ENCODE results near the gene INTS2. TPM values are rescaled to one million over a fixed set of nuclear protein-coding genes. Genes with fewer than 3 reads are reported as not detected.
"Not testable (repeated sequence)": the region's sequence is repeated elsewhere in the genome, so short reads cannot be mapped to it uniquely, and the experiment has no call there.

The INTS2 gene
- total RNA-seq, 1 experiment from 2014 or later, result 26.3 TPM

GRCh38 chr17:61903251-61903650 is 24.5 kb downstream of the INTS2 start:
- peaks cover 54% of the 10 kb centered on the region for H3K36me3 ChIP-seq (ENCODE audit: insufficient read depth, low read length, poor library complexity, severe bottlenecking)
- DNase-seq (ENCODE audit: low spot score), result no peak

DNA sequence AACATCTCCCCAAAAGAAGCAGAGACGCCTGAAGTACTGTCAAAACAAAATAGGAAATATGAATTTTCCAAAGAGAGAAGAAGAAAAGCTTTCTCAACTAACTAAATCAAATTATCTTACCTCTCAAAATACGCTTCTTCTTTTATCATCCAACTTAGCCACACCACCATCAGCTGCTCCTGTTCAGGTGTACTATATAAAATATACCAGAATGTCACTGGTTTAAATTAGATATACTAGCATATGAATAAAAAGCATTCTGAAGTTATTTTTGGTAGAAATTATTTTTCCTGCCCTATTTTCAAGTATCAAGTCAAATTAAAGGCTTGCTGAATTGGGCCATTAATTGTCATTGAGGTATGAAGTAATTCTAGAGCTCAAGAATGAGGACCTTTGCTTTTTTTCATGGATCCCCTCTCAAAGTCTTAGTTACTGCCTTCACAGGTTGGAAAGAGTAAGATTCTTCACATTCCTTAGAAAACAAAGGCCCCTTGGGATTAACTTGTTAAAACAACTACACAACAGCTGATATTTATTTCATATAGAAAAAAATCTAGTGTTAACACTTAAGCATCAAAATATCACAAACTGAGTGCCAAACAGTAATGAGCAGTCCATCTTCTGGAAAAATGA is 30.1 kb downstream of the INTS2 start:
- no peaks in the 10 kb centered on the region for H3K4me1 ChIP-seq (ENCODE audit: insufficient read depth, low read length, poor library complexity, severe bottlenecking)
- ChIA-PET CTCF (no interaction called here), POLR2A (ENCODE audit: low non-redundant PET) (no interaction called here)
- H3K36me3 ChIP-seq (ENCODE audit: insufficient read depth, low read length, poor library complexity, severe bottlenecking), result peaks cover 46% of the 10 kb centered on the region
- H3K27ac ChIP-seq (ENCODE audit: low read depth, low read length, poor library complexity, severe bottlenecking), result no peak overlapping the region
- intact Hi-C loops (cut with micrococcal nuclease; ENCODE audit: unreplicated experiment), result no loop called here
- no peak overlapping the region for H3K4me3 ChIP-seq (ENCODE audit: low read depth, low read length, poor library complexity, severe bottlenecking)
- no TSS peak for BruUV-seq (replicated peaks)
- DNase-seq (ENCODE audit: low spot score), result no peak
- no peaks in the 10 kb centered on the region for H3K9me3 ChIP-seq (ENCODE audit: low read depth, low read length, poor library complexity, severe bottlenecking)
- no peaks in the 10 kb centered on the region for H3K27me3 ChIP-seq (replicated peaks; ENCODE audit: insufficient read depth, low read depth, low read length, poor library complexity)
- TF ChIP-seq CTCF (conservative IDR thresholded peaks at IDR 0.05; ENCODE audit: low read depth, low read length) (no peak), EZH2 (IDR thresholded peaks at IDR 0.05; ENCODE audit: borderline replicate concordance, low read depth, low read length, poor library complexity, severe bottlenecking) (no peak)

More at GRCh38 chr17:61903251-61903650, 24.5 kb downstream of the INTS2 start:
- Histone ChIP-seq H3K27me3 (replicated peaks; ENCODE audit: insufficient read depth, low read depth, low read length, poor library complexity) (no peaks in the 10 kb centered on the region), H3K4me3 (ENCODE audit: low read depth, low read length, poor library complexity, severe bottlenecking) (no peak overlapping the region), H3K4me1 (ENCODE audit: insufficient read depth, low read length, poor library complexity, severe bottlenecking) (no peaks in the 10 kb centered on the region), H3K9me3 (ENCODE audit: low read depth, low read length, poor library complexity, severe bottlenecking) (no peaks in the 10 kb centered on the region), H3K27ac (ENCODE audit: low read depth, low read length, poor library complexity, severe bottlenecking) (no peak overlapping the region)
- no peak for TF ChIP-seq CTCF (conservative IDR thresholded peaks at IDR 0.05; ENCODE audit: low read depth, low read length)
- CTCF ChIA-PET, result interaction anchor here (0.7 kb wide), 1 partner anchor 162 kb away, joined by 3 read pairs; no protein-coding TSS in a partner anchor
- intact Hi-C loops (cut with micrococcal nuclease; ENCODE audit: unreplicated experiment), result no loop called here
- no TSS peak for BruUV-seq (replicated peaks)
- POLR2A ChIA-PET (ENCODE audit: low non-redundant PET), result no interaction called here

DNA sequence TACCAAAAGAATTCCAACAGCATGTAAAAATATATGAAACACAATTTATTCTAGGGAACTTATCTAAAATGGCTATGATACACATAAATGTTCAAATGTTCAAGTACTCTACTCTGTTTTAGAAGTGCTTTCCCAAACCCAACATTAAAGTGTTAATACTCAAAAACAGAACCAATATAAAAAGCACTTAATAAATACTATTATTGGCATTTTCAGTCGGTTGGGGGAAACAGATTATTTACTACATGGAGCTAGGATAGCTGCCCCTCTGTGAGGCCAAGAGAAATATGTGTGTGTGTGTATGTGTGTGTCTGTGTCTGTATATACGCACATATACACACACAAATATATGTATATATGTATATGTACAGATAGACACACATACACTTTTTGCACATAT is 32.4 kb downstream of the INTS2 start:
- TF ChIP-seq CTCF (conservative IDR thresholded peaks at IDR 0.05; ENCODE audit: low read depth, low read length), result no peak
- H3K9me3 ChIP-seq (ENCODE audit: low read depth, low read length, poor library complexity, severe bottlenecking), result no peaks in the 10 kb centered on the region
- DNase-seq (ENCODE audit: low spot score), result no peak
- peaks cover 49% of the 10 kb centered on the region for H3K36me3 ChIP-seq (ENCODE audit: insufficient read depth, low read length, poor library complexity, severe bottlenecking)
- CTCF ChIA-PET, result no interaction called here
- intact Hi-C loops (cut with micrococcal nuclease; ENCODE audit: unreplicated experiment), result no loop called here
- H3K27me3 ChIP-seq (replicated peaks; ENCODE audit: insufficient read depth, low read depth, low read length, poor library complexity), result no peaks in the 10 kb centered on the region
- BruUV-seq (replicated peaks), result no TSS peak
- H3K4me3 ChIP-seq (ENCODE audit: low read depth, low read length, poor library complexity, severe bottlenecking), result no peak overlapping the region
- no peak overlapping the region for H3K27ac ChIP-seq (ENCODE audit: low read depth, low read length, poor library complexity, severe bottlenecking)
- H3K4me1 ChIP-seq (ENCODE audit: insufficient read depth, low read length, poor library complexity, severe bottlenecking), result no peaks in the 10 kb centered on the region
- POLR2A ChIA-PET (ENCODE audit: low non-redundant PET), result no interaction called here

- H3K27me3 ChIP-seq (replicated peaks; ENCODE audit: insufficient read depth, low read depth, low read length, poor library complexity); DNase-seq (ENCODE audit: low spot score); intact Hi-C loops (cut with micrococcal nuclease; ENCODE audit: unreplicated experiment); H3K4me3 ChIP-seq (ENCODE audit: low read depth, low read length, poor library complexity, severe bottlenecking); H3K27ac ChIP-seq (ENCODE audit: low read depth, low read length, poor library complexity, severe bottlenecking); H3K4me1 ChIP-seq (ENCODE audit: insufficient read depth, low read length, poor library complexity, severe bottlenecking); POLR2A ChIA-PET (ENCODE audit: low non-redundant PET); BruUV-seq (replicated peaks); CTCF ChIA-PET; H3K9me3 ChIP-seq (ENCODE audit: low read depth, low read length, poor library complexity, severe bottlenecking): not testable (repeated sequence)
- H3K36me3 ChIP-seq (ENCODE audit: insufficient read depth, low read length, poor library complexity, severe bottlenecking), result peaks cover 51% of the 10 kb centered on the region
Observed at GRCh38 chr17:61894310-61894709, 33.5 kb downstream of the INTS2 start.

DNA sequence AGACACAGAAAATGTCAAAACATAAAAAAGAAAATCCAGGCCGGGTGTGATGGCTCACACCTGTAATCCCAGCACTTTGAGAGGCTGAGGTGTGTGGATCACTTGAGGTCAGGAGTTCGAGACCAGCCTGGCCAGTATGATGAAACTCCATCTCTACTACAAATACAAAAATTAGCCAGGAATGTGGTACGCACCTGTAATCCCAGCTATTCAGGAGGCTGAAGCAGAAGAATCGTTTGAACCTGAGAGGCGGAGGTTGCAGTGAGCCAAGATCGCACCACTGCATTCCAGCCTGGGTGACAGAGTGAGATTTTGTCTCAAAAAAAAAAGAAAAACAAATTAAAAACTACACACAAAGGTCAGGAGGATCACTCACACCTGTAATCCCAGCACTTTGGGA is 40.0 kb downstream of the INTS2 start:
- H3K36me3 ChIP-seq (ENCODE audit: insufficient read depth, low read length, poor library complexity, severe bottlenecking), result peaks cover 45% of the 10 kb centered on the region
- H3K9me3 ChIP-seq (ENCODE audit: low read depth, low read length, poor library complexity, severe bottlenecking); CTCF ChIA-PET; POLR2A ChIA-PET (ENCODE audit: low non-redundant PET); BruUV-seq (replicated peaks); H3K27me3 ChIP-seq (replicated peaks; ENCODE audit: insufficient read depth, low read depth, low read length, poor library complexity); H3K27ac ChIP-seq (ENCODE audit: low read depth, low read length, poor library complexity, severe bottlenecking); H3K4me3 ChIP-seq (ENCODE audit: low read depth, low read length, poor library complexity, severe bottlenecking); H3K4me1 ChIP-seq (ENCODE audit: insufficient read depth, low read length, poor library complexity, severe bottlenecking); intact Hi-C loops (cut with micrococcal nuclease; ENCODE audit: unreplicated experiment); DNase-seq (ENCODE audit: low spot score): not testable (repeated sequence)
